HG02798 (cell line): ENCODE measurements around the gene ZSCAN23.
"Not testable (repeated sequence)": the region's sequence is repeated elsewhere in the genome, so short reads cannot be mapped to it uniquely, and the experiment has no call there.

Source experiments
- ATAC-seq: cut with Tn5 transposase; IDR thresholded peaks from one replicate; pipeline ENCODE4 v1.9.1; 2021; ENCODE audit warnings: mild to moderate bottlenecking; ENCODE audit not compliant: unreplicated experiment, poor library complexity

ZSCAN23 gene

DNA sequence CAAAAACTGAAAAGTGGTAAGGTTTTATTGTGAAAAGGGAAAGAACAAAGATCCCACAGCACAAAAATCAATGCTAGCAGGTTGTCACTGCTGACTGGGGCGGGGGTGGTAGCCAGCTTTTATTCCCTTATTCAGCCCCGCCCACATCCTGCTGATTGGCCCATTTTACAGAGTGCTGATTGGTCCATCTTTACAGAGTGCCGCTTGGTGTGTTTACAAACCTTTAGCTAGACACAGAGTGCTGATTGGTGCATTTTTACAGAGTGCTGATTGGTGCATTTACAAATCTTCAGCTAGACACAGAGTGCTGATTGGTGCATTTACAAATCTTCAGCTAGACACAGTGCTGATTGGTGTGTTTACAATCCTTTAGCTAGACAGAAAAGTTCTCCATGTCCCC is 1.5 kb upstream of the ZSCAN23 start:
- ATAC-seq, result not testable (repeated sequence)

DNA sequence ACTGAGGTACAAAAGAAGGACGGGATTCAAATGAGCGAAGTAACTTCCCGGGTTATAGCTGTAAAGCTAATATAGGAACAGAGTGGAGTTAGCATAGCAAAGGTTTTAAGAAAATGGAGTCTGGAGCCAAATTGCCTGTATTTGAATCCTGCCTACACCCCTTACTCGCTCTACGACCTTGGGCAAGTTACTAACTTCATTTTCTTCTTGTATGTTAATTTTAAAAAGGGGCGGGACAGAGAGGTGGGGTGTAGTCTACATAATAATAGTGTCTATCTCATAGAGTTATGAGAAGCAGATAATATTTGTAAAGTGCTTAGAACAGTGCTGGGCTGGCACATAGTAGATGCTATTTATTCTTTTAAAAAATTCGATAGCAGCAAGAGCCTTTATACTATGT is 705 bp downstream of the ZSCAN23 start:
- no peak for ATAC-seq

DNA sequence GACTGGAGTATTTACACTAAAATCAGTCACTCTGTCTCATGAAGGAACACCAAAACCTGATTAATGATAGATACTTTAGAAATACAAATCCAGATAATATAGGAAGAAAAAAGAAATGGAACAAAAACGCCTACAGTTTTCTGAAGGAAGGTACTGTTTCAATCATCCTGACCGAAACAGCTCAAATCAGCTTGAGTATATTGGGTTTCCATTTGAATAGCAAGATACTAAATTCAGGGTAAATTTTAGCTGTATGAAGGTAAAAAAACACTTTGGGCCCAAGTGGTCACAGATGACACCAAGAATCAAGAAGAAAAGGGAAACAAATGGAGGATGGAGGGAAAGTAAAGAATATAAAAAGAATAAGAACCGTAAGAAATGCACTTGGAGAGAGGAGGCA is 6.9 kb downstream of the ZSCAN23 start:
- ATAC-seq, result no peak

DNA sequence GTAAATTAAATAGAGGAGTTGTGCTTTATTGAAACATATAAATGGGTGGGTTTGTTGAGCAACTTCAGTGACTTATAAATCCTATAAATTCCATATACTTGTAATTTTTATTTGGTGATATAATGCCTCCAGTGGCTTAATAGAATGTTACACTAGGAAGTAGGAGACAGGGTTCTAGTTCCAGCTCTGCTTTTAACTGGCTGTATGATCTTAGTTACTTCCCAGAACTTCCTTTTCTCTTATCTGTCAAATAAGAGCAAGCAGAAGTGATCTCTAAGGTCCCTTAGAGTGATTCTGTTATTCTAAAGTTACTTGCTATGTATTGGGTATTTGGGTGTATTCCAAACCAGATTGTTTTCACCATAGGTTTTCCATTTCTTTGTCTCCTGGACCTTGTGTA is 10.2 kb downstream of the ZSCAN23 start:
- no peak for ATAC-seq

DNA sequence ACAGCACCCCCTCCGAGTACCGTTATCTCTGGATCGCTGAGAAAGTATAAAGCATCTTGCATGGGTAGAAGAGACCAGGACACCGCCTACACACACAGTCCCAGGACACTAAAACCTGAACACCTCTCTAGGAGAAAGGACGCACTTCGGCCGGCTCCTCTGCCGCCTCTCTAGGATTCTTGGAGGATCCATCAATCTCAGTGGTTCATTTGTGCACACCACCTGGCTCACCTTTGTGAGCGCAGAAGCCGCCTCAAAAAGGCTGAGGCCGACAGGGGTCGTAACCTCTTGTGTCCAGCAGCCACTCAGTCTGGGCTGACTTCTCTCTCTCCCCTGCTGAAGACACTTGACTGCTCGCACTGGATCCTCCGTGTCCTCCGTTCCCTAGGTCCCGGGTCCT is 13.5 kb downstream of the ZSCAN23 start:
- no peak for ATAC-seq

DNA sequence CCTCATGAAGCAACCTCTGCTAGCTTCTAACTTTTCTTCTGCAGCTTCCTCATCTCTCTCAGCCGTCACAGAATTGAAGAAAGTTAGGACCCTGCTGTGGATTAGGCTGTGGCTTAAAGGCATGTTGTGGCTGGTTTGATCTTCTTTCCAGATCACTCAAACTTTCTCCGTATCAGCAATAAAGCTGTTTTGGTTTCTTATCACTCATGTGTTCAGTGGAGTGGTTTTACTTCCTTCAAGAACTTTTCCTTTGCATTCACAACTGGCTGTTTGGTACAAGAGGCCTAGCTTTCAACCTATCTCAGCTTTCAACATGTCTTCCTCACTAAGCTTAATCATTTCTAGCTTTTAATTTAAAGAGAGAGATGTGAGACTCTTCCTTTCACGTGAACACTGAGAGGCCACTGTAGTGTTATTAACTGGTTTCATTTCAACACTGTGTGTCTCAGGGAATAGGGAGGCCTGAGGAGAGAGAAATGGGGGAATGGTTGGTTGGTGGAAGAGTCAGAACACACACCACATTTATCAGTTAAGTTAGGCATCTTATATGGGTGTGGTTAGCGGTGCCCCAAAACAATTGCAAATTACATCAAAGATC is 17.2 kb downstream of the ZSCAN23 start:
- no peak for ATAC-seq

DNA sequence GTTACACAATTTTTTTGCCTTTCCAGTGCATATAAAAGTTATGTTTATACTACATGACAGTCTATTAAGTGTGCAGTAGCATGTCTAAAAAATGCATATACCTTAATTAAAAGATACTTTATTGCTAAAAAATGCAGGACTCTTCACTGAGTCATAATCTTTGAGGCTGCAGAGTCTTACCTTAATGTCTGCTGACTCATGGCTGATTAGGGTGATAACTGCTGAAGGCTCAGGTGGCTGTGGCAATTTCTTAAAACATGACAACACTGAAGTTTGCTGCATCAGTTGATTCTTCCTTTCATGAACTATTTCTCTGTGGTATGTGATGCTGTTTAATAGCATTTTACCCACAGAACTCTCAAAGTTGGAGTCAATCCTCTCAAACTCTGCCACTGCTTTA is 19.1 kb downstream of the ZSCAN23 start:
- no peak for ATAC-seq

DNA sequence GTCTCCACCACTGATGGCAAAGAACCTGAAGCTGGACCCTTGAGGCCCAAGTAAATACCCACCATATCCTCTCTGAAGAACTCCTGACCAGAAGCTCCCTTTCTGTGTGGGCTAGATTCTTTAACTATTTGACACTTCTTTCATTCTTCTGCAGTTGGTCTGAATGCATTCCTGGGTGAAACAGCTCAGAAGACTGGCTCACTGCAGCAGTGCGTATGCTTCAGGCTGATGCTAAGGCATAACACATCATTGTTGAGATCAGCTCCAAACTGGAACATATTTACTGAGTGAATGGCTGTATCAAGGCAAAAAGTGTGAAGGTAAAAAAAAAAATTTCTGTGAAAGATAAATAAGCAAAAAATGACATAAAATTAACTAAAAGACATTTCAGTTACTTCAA is 19.7 kb downstream of the ZSCAN23 start:
- no peak for ATAC-seq

DNA sequence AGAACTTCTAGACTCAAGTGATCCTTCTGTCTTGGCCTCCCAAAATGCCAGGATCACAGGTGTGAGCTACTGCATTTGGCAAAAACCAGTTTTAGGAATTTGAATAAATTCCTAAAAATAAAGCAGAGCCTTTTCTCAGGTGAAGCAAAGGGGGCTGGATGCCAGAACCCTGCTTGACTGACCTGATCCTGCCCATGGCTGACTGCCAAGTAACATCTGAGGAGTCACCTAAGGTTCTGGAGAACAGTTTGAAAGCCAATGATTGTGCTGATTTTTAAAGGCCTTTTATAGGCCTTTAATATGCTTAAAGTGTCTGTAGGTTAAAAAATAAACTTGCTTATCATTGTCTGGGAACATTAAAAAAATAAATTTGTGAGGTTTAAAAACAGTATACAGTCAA is 29.6 kb downstream of the ZSCAN23 start:
- no peak for ATAC-seq

DNA sequence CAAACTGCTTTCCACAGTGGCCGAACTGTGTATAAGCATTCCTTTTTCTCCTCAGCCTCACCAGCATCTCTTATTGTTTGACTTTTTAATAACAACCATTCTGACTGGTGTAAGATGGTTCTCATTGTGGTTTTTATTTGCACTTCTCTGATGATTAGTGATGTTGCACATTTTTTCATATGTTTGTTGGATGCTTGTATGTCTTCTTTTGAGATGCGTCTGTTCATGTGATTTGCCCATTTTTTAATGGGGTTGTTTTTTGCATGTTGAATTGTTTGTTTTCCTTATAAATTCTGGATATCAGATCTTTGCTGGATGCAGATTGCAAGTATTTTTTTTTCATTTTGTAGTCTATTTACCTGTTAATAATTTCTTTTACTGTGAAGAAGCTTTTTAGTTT is 32.5 kb downstream of the ZSCAN23 start:
- ATAC-seq, result no peak

DNA sequence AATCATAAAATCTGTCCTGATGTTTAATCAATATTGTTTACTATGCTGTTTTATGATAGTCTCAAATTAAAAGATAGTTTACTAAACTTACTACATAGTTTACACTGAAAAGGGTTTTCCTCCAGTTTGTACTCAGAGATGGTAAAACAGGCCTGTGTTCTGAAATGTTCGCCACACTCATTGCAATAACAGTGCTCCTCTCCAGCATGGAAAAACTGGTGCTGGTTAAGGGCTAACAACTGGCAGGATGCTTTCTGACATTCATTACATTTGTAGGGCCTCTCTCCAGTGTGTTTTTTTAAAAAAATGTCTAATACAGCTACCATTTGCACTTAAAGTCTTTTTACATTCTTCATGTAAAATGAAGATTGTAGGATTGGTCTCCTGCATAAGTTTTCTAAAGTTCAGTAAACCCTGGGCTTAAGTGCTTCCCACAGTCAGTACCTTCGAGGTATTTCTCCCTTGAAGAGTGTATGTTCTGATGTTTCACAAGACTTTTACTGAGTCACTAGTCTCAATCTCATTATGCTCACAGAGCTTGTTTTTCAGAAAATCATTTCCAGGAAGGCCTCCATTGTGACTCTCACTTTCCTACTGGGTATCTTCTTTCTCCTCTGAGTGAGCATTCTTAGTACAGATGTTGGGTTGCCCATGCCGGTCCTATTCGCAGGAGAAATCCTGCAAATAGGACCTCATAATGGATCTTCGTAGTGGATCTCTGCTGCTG is 35.1 kb downstream of the ZSCAN23 start:
- no peak for ATAC-seq

DNA sequence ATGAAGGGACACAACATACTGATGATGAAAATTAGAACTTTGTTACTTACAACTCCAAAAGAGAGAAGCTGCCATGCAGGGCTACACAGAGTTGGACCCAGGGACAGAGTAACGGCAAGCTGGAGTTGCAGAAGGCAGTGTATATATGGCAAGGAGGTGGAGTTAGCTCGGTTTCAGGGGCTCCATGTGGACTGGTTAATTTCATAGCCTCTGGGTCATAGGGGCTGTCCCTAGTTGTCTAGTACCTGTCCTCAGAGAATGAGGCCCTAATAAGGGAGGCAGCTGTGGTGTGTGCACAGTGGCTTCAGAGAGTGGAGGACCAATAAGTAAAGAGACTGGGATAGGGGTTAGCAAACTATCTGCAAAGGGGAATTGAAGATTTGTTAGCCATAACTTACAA is 35.9 kb downstream of the ZSCAN23 start:
- ATAC-seq, result no peak

DNA sequence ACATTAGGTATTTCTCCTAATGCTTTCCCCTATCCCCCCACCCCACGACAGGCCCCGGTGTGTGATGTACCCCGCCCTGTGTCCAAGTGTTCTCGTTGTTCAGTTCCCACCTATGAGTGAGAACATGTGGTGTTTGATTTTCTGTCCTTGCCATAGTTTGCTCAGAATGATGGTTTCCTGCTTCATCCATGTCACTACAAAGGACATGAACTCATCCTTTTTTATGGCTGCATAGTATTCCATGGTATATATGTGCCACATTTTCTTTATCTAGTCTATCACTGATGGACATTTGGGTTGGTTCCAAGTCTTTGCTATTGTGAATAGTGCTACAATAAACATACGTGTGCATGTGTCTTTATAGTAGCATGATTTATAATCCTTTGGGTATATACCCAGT is 39.4 kb downstream of the ZSCAN23 start:
- ATAC-seq, result not testable (repeated sequence)

DNA sequence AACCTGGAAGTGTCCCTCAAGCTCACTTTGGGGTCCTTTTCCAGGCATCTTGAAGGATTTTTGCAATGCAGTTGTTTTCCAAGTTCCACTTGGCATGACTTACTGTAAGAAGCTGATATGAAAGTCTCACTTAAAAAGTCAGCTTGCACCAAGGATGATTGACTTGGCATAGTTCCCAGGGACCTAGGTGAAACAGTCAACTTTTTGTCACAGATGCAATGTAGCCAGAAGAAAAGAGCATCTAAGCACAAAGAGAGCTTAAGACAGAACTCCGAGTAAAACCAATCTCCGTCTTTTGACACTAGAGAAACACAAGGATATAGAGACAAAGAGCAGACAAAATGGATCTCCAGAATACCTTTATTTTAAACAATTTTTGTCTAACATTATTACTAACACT is 41.1 kb downstream of the ZSCAN23 start:
- ATAC-seq, result no peak

DNA sequence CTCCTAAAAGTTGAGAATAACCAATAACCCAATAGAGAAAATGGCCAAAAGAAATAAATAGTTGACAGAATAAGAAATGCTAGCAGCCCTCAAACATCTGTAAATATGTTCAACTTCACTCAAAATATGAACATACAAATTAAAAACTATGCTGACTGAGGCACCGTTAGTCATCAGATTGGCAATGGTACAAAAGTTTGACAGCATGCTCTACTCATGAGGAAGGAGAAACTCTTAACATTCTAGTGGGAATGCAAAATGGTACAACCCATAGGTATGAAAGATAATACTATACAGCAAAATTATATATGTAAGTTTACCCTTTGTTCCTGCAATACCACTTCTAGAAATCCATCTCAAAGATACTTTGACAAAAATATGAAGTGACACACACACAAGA is 42.1 kb downstream of the ZSCAN23 start:
- ATAC-seq, result no peak

DNA sequence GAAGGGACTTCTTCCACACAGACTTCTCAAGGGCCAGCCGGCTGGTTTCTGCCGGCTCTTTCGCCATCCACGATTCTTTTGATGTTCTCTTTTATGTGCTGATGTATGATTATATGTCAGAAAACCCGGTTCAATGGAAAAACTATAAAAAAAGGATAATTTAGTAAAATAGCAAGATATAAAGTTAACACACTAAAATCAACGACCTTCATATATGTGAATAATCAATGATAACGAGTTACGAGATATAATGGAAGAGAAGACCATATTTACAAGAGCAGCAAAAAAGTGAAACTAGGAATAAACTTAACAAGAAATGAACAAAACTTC is 43.2 kb downstream of the ZSCAN23 start:
- ATAC-seq, result no peak

DNA sequence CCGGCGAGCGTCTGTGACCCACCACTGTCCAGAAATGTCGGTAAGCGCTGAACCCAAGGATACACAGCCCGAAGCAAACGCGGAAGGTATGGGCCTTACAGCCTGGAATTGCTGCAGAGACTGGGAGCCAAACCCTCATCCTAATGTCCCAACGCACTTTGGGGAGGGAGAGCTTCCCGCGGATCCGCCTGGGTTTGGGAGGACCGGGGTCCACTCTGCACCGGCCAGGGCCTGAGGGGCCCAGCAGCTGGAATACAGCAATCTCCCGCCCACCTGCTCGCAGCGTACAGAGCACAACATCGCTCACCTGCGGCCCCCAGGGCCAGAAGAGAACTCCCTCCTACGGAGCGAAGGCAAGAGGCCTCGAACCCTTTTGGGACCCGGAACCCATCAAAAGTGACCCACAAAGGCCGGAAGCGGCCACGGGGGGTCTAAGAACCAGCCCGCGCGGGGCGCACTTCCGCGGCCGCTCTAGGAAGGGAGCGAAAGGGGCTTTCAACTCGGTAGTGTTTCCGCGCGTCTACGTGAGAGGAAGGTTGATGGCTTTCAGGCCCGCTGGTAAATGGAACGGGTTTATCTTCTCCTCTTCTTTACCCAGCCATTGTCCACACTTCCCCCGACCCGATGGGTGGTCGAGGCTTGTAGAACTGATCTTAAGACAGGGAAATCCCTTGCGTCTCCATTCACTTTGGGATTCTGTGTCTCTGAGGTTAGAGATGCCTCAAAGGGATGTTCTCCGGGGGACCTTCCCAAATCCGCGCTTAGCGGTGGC is 43.8 kb downstream of the ZSCAN23 start, which contains the start of gene ZSCAN12:
ZSCAN12 (minus strand) TSS at position 398 of the 772 bp plus-strand sequence. CDS start 1,342 bp downstream, outside the sequence.
- ATAC-seq, result peak; percentile 93

DNA sequence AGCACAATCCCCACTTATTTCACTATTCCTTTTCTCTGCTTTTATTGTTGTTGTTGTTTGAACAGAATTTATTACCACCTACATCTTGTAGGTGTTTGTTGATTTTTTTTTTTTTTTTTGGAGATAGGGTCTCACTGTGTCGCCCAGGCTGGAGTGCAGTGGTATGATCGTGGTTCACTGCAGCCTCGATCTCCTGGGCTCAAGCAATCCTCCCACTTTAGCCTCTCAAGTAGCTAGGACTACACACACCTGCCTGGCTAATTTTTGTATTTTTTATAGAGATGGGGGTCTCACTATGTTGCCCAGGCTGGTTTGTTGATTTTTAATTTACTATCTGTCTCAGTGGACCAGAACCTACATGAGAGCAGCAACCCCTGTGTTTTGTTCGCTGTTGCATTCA is 47.4 kb downstream of the ZSCAN23 start:
- ATAC-seq, result no peak

DNA sequence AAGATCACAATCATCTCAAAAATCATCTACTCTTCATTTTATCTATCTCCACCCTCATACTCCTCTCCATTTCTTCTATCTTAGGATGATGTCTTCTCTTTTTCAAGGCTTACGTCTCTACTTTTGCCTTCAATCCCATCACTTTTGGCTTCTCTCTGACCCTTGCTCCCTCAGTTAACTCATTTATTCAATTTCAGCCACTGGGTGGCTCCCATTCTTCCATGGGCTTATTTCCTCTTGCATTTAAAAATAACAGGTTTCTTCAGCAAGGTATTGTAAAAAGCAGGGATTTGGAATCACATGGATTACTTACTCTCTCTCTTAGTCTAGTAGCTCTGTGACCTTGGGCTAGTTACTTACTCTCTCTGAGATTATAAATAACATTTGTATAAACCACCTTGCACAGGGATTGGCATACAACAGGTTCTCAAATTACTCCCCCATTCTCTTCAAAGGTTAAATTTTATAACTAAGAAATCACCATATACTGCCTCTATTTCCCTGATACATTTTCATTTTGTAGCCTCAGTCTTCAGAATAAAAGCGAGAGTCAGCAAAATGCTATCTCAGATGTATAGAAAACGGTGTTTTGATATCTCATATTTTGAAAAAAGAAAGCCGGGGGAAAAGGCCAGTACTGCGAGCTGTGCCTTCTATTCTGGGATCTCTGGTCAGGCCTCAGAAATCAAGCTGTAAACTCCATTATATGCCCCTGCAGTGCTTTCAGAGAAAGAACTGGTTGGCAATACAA is 49.2 kb downstream of the ZSCAN23 start:
- ATAC-seq, result no peak

DNA sequence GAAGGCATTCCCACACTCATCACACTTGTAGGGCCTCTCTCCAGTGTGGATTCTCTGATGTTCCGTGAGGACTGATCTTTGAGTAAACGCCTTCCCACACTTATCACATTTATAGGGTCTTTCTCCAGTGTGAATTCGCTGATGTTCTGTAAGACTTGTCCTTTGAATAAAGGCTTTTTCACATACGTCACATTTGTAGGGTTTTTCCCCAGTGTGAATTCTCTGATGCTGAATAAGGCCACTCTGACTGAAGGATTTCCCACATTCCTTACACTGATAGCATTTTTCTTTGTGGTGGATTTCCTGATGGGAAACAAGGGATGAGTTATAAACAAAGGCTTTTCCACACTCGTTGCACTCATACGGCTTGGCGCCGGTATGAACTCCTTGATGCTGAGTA is 52.6 kb downstream of the ZSCAN23 start:
- no peak for ATAC-seq

DNA sequence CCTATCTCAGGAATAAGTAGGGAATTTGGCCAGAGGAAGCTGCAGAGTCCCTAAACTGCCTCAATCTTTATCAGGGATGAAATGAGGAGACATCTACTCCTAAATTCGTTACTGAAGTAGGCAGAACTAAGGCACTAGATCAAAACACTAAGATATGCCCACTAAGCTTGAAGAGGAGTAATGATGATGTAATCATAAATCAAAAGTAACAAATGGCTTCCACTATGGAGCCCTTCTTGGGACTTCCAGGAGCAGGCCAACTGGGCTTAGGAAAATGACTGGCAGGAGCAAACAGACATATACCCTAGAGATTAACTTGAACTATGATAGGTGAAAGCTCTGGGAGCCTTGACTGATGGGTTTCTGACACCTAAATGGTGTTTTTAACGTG is 59.2 kb downstream of the ZSCAN23 start:
- ATAC-seq, result no peak
